ENCODE measurements around the gene ZNF202.
A peak's percentile ranks its signal among the peaks of the same experiment; 100 is the strongest.

ZNF202 gene

GRCh38 chr11:123775289-123775688 lies 33.8 kb upstream of the ZNF202 start:
- Histone ChIP-seq H3K27ac (ENCODE audit: low read depth, low read length) (no peak overlapping the region), H3K4me1 (ENCODE audit: control insufficient read depth in 1 of 2, insufficient read depth in 2 of 2, low read length in 2 of 2) (no peaks in the 10 kb centered on the region), H3K79me2 (ENCODE audit: control insufficient read depth, insufficient read depth, low read length, poor library complexity) (no peaks in the 10 kb centered on the region), H2BK120ac (ENCODE audit: insufficient read depth, low read length, poor library complexity) (no peak overlapping the region), H2BK12ac (ENCODE audit: low read length) (no peak overlapping the region), H4K91ac (ENCODE audit: low read depth, low read length) (no peak overlapping the region), H3K23ac (ENCODE audit: low read length) (no peak overlapping the region), H3K4me2 (ENCODE audit: low read length) (no peak overlapping the region), H3K9me3 (ENCODE audit: insufficient read depth, low read depth, low read length) (no peaks in the 10 kb centered on the region), H3K79me1 (ENCODE audit: low read length) (no peaks in the 10 kb centered on the region), H3K4me3 (ENCODE audit: low read depth, low read length) (no peak overlapping the region), H3K4ac (ENCODE audit: low read depth, low read length) (no peak overlapping the region), H2AK5ac (ENCODE audit: low read length) (no peak overlapping the region), H2AFZ (ENCODE audit: insufficient read depth, low read length, poor library complexity) (no peak overlapping the region), H3K9ac (ENCODE audit: low read length) (no peak overlapping the region), H2BK5ac (ENCODE audit: low read depth, low read length, poor library complexity) (no peak overlapping the region), H3K18ac (ENCODE audit: low read length) (no peak overlapping the region), H3K14ac (ENCODE audit: low read length) (no peak overlapping the region), H4K8ac (ENCODE audit: low read depth, low read length) (no peak overlapping the region), H3K36me3 (ENCODE audit: control insufficient read depth in 1 of 2, insufficient read depth in 2 of 2, low read length in 2 of 2) (no peaks in the 10 kb centered on the region), H3K27me3 (ENCODE audit: insufficient read depth, low read length) (no peaks in the 10 kb centered on the region), H4K12ac (ENCODE audit: low read depth, low read length) (no peak overlapping the region)
- no CpG with 5 or more reads among the region's 1 CpG for WGBS (ENCODE audit: extremely low coverage, insufficient coverage, insufficient read length)
- peak in 1 of 2 donors; percentile 21 for DNase-seq

DNA sequence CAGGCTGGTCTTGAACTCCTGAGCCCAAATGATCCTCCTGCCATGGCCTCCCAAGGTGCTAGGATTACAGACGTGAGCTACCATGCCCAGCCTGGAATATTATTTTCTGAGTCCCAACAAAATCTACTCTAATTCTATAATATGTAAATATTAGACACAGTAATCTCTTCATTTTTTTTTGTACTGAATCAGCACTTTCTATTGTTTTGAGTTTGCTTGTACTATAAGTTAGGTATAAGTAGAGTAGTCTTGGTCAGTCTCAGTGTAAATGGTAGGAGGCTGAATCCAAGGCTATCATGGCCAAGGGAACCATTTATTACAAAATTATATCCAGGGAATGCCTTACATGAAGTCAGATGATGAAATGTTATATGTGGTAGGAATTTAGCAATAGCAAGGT lies 32.5 kb upstream of the ZNF202 start:
- no peak overlapping the region for H3K9ac ChIP-seq (ENCODE audit: low read length)
- no peak overlapping the region for H4K91ac ChIP-seq (ENCODE audit: low read depth, low read length)
- H3K23ac ChIP-seq (ENCODE audit: low read length): no peak overlapping the region
- no peak for DNase-seq
- no peak overlapping the region for H4K12ac ChIP-seq (ENCODE audit: low read depth, low read length)
- H2AFZ ChIP-seq (ENCODE audit: insufficient read depth, low read length, poor library complexity): no peak overlapping the region
- no peak overlapping the region for H3K18ac ChIP-seq (ENCODE audit: low read length)
- H3K27ac ChIP-seq (ENCODE audit: low read depth, low read length): no peak overlapping the region
- H4K8ac ChIP-seq (ENCODE audit: low read depth, low read length): no peak overlapping the region
- H2BK120ac ChIP-seq (ENCODE audit: insufficient read depth, low read length, poor library complexity): no peak overlapping the region
- H3K79me1 ChIP-seq (ENCODE audit: low read length): no peaks in the 10 kb centered on the region
- no peak overlapping the region for H3K4ac ChIP-seq (ENCODE audit: low read depth, low read length)
- no peaks in the 10 kb centered on the region for H3K4me1 ChIP-seq (ENCODE audit: control insufficient read depth in 1 of 2, insufficient read depth in 2 of 2, low read length in 2 of 2)
- no peak overlapping the region for H2BK5ac ChIP-seq (ENCODE audit: low read depth, low read length, poor library complexity)
- no peak overlapping the region for H3K4me2 ChIP-seq (ENCODE audit: low read length)
- no peak overlapping the region for H2AK5ac ChIP-seq (ENCODE audit: low read length)
- H2BK12ac ChIP-seq (ENCODE audit: low read length): no peak overlapping the region
- H3K36me3 ChIP-seq (ENCODE audit: control insufficient read depth in 1 of 2, insufficient read depth in 2 of 2, low read length in 2 of 2): no peaks in the 10 kb centered on the region
- H3K4me3 ChIP-seq (ENCODE audit: low read depth, low read length): no peak overlapping the region
- H3K79me2 ChIP-seq (ENCODE audit: control insufficient read depth, insufficient read depth, low read length, poor library complexity): no peaks in the 10 kb centered on the region
- no peaks in the 10 kb centered on the region for H3K9me3 ChIP-seq (ENCODE audit: insufficient read depth, low read depth, low read length)
- no peaks in the 10 kb centered on the region for H3K27me3 ChIP-seq (ENCODE audit: insufficient read depth, low read length)
- no peak overlapping the region for H3K14ac ChIP-seq (ENCODE audit: low read length)
- WGBS (ENCODE audit: extremely low coverage, insufficient coverage, insufficient read length): no CpG with 5 or more reads among the region's 1 CpG

DNA sequence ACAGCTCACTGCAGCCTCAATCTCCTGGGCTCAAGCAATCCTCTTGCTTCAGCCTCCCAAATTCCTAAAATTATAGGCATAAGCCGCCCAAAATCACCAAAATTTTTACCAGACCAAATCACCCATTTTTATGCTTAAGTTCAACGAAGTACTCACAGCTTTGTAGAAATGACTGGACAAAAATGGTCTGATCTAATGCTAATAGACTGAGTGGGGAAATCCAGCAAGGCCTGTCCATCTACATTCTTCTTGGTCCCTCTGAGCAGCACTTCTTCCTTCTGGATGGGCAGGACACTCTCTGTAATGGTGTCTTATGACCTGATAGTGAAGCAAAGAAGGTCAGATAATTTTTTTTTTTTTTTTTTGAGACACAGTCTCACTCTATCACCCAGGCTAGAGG lies 31.6 kb upstream of the ZNF202 start:
- WGBS (ENCODE audit: extremely low coverage, insufficient coverage, insufficient read length): no CpG with 5 or more reads among the region's 2 CpGs
- Histone ChIP-seq H3K79me1 (ENCODE audit: low read length) (no peaks in the 10 kb centered on the region), H3K9ac (ENCODE audit: low read length) (no peak overlapping the region), H2BK12ac (ENCODE audit: low read length) (no peak overlapping the region), H3K27me3 (ENCODE audit: insufficient read depth, low read length) (no peaks in the 10 kb centered on the region), H3K27ac (ENCODE audit: low read depth, low read length) (peak overlapping the region; percentile 31), H2BK120ac (ENCODE audit: insufficient read depth, low read length, poor library complexity) (no peak overlapping the region), H3K36me3 (ENCODE audit: control insufficient read depth in 1 of 2, insufficient read depth in 2 of 2, low read length in 2 of 2) (no peaks in the 10 kb centered on the region), H3K4me2 (ENCODE audit: low read length) (no peak overlapping the region), H3K23ac (ENCODE audit: low read length) (no peak overlapping the region), H3K4me3 (ENCODE audit: low read depth, low read length) (no peak overlapping the region), H2AFZ (ENCODE audit: insufficient read depth, low read length, poor library complexity) (no peak overlapping the region), H4K91ac (ENCODE audit: low read depth, low read length) (no peak overlapping the region), H4K8ac (ENCODE audit: low read depth, low read length) (no peak overlapping the region), H3K18ac (ENCODE audit: low read length) (no peak overlapping the region), H2AK5ac (ENCODE audit: low read length) (no peak overlapping the region), H3K9me3 (ENCODE audit: insufficient read depth, low read depth, low read length) (no peaks in the 10 kb centered on the region), H2BK5ac (ENCODE audit: low read depth, low read length, poor library complexity) (no peak overlapping the region), H3K4ac (ENCODE audit: low read depth, low read length) (no peak overlapping the region), H4K12ac (ENCODE audit: low read depth, low read length) (no peak overlapping the region), H3K4me1 (ENCODE audit: control insufficient read depth in 1 of 2, insufficient read depth in 2 of 2, low read length in 2 of 2) (no peaks in the 10 kb centered on the region), H3K79me2 (ENCODE audit: control insufficient read depth, insufficient read depth, low read length, poor library complexity) (no peaks in the 10 kb centered on the region), H3K14ac (ENCODE audit: low read length) (no peak overlapping the region)
- peak; percentile 78 to 95 for DNase-seq

- H2BK120ac ChIP-seq (ENCODE audit: insufficient read depth, low read length, poor library complexity): no peak overlapping the region
- no peak overlapping the region for H2AK5ac ChIP-seq (ENCODE audit: low read length)
- H3K9ac ChIP-seq (ENCODE audit: low read length): no peak overlapping the region
- H3K9me3 ChIP-seq (ENCODE audit: insufficient read depth, low read depth, low read length): no peaks in the 10 kb centered on the region
- no peak overlapping the region for H4K12ac ChIP-seq (ENCODE audit: low read depth, low read length)
- peak in 1 of 2 donors; percentile 2 for DNase-seq
- no peaks in the 10 kb centered on the region for H3K79me2 ChIP-seq (ENCODE audit: control insufficient read depth, insufficient read depth, low read length, poor library complexity)
- no peak overlapping the region for H3K4me2 ChIP-seq (ENCODE audit: low read length)
- no peak overlapping the region for H3K4me3 ChIP-seq (ENCODE audit: low read depth, low read length)
- H3K14ac ChIP-seq (ENCODE audit: low read length): no peak overlapping the region
- no peak overlapping the region for H3K18ac ChIP-seq (ENCODE audit: low read length)
- H2BK5ac ChIP-seq (ENCODE audit: low read depth, low read length, poor library complexity): no peak overlapping the region
- H2AFZ ChIP-seq (ENCODE audit: insufficient read depth, low read length, poor library complexity): no peak overlapping the region
- H3K23ac ChIP-seq (ENCODE audit: low read length): no peak overlapping the region
- H2BK12ac ChIP-seq (ENCODE audit: low read length): no peak overlapping the region
- H3K4ac ChIP-seq (ENCODE audit: low read depth, low read length): no peak overlapping the region
- no peaks in the 10 kb centered on the region for H3K79me1 ChIP-seq (ENCODE audit: low read length)
- H3K4me1 ChIP-seq (ENCODE audit: control insufficient read depth in 1 of 2, insufficient read depth in 2 of 2, low read length in 2 of 2): no peaks in the 10 kb centered on the region
- H3K36me3 ChIP-seq (ENCODE audit: control insufficient read depth in 1 of 2, insufficient read depth in 2 of 2, low read length in 2 of 2): no peaks in the 10 kb centered on the region
- H4K91ac ChIP-seq (ENCODE audit: low read depth, low read length): no peak overlapping the region
- H3K27ac ChIP-seq (ENCODE audit: low read depth, low read length): no peak overlapping the region
- H3K27me3 ChIP-seq (ENCODE audit: insufficient read depth, low read length): no peaks in the 10 kb centered on the region
- H4K8ac ChIP-seq (ENCODE audit: low read depth, low read length): no peak overlapping the region
- WGBS (ENCODE audit: extremely low coverage, insufficient coverage, insufficient read length): no CpG with 5 or more reads among the region's 3 CpGs
Observed at GRCh38 chr11:123771664-123772063, 30.2 kb upstream of the ZNF202 start.

Measured in trophoblast cell (in vitro differentiated cells and primary cell).